Activated T-helper 9 cell treated with anti-CD3 and anti-CD28 coated beads, Interleukin-2, amount 50 U/mL, for 16 hours (primary cell): ENCODE measurements around the gene MED26.

Experiments used
- DNase-seq: peaks from one replicate; pipeline ENCODE4 v3.0.0-alpha.2; 2020; ENCODE audit warnings: low read depth

Gene MED26

GRCh38 chr19:16649734-16650133, 21.7 kb upstream of the MED26 start:
- DNase-seq, result no peak

GRCh38 chr19:16645140-16645539, 17.1 kb upstream of the MED26 start:
- DNase-seq, result no peak

- DNase-seq, result no peak
These were observed 13.7 kb upstream of the MED26 start for GRCh38 chr19:16641695-16642094.

- no peak for DNase-seq
These were observed 12.9 kb upstream of the MED26 start for GRCh38 chr19:16640951-16641350.

- no peak for DNase-seq
These were observed 10.7 kb upstream of the MED26 start for GRCh38 chr19:16638666-16639065.

- DNase-seq, result no peak
These were observed 9.5 kb upstream of the MED26 start for GRCh38 chr19:16637535-16637934.

GRCh38 chr19:16631465-16631864, 3.5 kb upstream of the MED26 start:
- DNase-seq, result no peak

- no peak for DNase-seq
These were observed 1.1 kb upstream of the MED26 start for GRCh38 chr19:16628984-16629691.

GRCh38 chr19:16627928-16628182, 149 bp downstream of the MED26 start:
- peak; percentile 3 for DNase-seq

- DNase-seq, result no peak
These were observed 644 bp downstream of the MED26 start for GRCh38 chr19:16627193-16627927.

- DNase-seq, result no peak
These were observed 1.2 kb downstream of the MED26 start for GRCh38 chr19:16626796-16627192.

- DNase-seq, result no peak
These were observed 2.6 kb downstream of the MED26 start for GRCh38 chr19:16625163-16625958.

GRCh38 chr19:16624236-16624635, 3.8 kb downstream of the MED26 start:
- DNase-seq, result no peak

- DNase-seq, result no peak
These were observed 4.4 kb downstream of the MED26 start for GRCh38 chr19:16623576-16623975.

GRCh38 chr19:16623066-16623465, 4.9 kb downstream of the MED26 start:
- DNase-seq, result no peak

GRCh38 chr19:16621165-16621800, 6.7 kb downstream of the MED26 start:
- DNase-seq, result no peak

GRCh38 chr19:16620584-16620983, 7.4 kb downstream of the MED26 start:
- no peak for DNase-seq

GRCh38 chr19:16620018-16620417, 8.0 kb downstream of the MED26 start:
- DNase-seq, result no peak

GRCh38 chr19:16619457-16619856, 8.5 kb downstream of the MED26 start:
- no peak for DNase-seq

- DNase-seq, result no peak
These were observed 9.8 kb downstream of the MED26 start for GRCh38 chr19:16618248-16618647.

- DNase-seq, result no peak
These were observed 12.2 kb downstream of the MED26 start for GRCh38 chr19:16615808-16616207.

- DNase-seq, result no peak
These were observed 13.1 kb downstream of the MED26 start for GRCh38 chr19:16614941-16615340.

GRCh38 chr19:16613841-16614240, 14.2 kb downstream of the MED26 start:
- DNase-seq, result no peak
